Measurements from ENCODE around the gene CLBA1.

Gene CLBA1

GRCh38 chr14:104968541-104969401 lies 16.8 kb upstream of the CLBA1 start:
- DNase-seq = peak; percentile 29

GRCh38 chr14:104969741-104970230 lies 15.8 kb upstream of the CLBA1 start:
- DNase-seq = no peak

- peak; percentile 20 for DNase-seq
Observed at GRCh38 chr14:104970231-104971068, 15.1 kb upstream of the CLBA1 start.

- DNase-seq = no peak
Observed at GRCh38 chr14:104971447-104972240, 13.9 kb upstream of the CLBA1 start.

GRCh38 chr14:104972301-104973134 lies 13.1 kb upstream of the CLBA1 start:
- DNase-seq = peak; percentile 56

DNA sequence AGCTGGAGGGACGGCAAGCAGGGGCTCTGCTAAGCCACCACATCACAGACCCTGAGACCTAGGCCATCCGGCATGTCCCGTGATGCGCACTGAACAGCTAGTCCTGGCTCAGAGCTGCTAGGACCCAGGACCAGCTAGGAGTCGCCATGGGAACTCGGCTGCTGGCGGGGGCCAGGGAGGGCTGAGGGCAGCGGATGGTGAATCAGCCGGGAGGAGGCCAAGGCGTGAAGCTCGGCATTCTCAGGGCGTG lies 12.5 kb upstream of the CLBA1 start:
- DNase-seq = peak; percentile 92

DNA sequence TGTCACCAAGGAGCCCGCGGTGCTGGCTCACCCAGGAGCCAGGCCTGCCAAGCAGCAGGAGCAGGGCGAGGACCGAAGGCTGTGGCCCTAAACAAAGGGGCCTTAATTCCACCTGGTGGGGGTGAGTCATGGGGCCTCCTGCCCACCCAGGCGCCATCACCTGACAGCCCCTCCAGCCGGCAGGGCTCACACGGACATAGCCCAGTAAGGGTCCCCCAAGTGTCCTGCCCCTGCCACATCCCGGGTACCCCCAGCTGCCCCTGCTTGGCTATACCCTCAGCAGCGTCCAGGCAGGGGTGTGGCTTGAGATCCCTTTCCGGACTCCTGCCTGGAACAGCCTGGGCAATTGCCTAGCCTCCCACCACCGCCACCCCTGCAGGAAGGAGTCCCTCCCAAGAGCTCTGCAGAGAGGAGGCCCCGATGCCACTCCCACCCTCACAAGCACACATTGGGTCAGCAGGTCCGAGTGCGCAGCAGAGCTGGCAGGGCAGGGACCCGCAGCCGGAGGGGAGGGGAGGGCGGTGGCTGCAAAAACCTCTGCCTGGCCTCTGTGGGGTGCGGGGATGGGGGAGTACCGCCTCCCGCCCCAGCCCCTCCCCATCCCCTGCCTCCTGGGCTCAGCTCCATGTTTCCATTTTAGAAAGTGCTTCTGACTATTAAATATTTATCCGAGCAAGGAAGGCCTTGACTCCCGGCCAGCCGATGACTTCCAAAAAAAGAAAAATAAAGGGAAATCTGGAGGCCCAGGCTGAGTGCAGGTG lies 12.0 kb upstream of the CLBA1 start:
- DNase-seq = peak; percentile 81

GRCh38 chr14:104974146-104974541 lies 11.4 kb upstream of the CLBA1 start:
- DNase-seq = no peak

DNA sequence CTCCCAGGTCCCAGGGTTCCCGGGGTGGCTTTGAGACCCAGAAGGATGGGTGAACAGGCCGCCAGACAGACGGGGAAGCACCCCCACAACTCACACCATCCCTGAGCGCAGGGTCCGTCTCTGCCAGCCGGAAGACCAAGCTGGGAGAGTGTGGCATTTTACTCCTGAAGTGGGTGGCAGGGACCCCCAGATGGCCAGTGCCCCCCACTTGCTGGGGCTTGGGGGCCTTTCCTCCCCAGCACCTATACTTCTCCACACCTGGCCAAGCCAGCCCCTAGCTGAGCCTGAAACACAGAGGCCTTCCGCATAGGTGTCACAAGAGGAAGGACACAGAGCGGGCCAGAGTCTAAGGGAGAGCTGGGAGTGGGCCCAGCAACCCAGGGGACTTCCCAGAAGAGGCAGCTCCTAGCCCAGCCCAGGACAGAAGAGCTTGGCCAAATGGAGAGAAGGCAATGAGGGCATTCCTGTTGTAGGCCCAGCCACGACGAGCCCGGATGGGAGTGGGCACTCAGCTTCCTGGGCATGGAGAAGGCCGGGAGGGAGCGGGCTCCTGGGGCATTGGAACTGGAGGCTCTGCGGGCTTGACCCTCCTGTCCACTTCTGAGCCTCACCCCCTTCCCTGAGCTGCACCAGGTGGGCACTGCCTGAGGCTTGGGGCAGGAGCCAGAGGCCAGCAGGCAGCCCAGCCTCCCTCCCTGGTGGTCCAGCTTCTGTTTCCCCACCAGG lies 10.8 kb upstream of the CLBA1 start:
- DNase-seq = no peak

GRCh38 chr14:104975481-104976197 lies 9.9 kb upstream of the CLBA1 start:
- no peak for DNase-seq

- DNase-seq = peak; percentile 76
Observed at GRCh38 chr14:104976198-104977007, 9.2 kb upstream of the CLBA1 start.

DNA sequence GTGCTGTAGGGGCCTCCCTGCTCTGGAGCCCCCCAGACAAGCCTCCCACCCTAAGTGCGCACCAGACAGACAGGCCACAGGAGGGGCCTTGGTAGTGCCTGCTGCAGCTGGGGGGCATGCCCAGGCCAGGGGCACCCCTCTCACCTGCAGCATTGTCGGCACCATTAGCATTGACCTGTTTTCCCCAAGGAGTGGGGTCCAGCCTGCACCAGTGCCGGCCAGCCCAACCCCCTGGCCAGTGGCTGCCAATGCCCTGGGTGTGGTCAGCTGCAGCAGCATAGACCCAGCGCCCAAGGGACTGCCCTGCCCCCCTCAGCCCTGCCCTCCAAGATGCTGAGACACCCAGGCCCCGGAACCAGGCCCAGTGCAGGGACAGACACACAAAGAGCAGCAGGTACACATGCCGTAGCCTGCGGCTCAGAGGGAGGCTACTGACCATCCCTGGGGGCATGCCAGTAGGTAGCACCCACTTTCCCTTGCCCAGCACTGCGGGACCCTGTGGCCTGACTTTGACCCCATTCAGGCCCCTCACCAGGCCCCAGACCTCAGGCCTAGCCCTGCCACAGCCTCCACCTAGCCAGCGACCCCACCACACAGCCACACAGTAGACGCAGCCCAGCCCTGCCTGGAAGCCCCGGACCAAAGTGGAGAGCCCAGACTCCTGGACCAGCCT lies 8.4 kb upstream of the CLBA1 start:
- DNase-seq = no peak

DNA sequence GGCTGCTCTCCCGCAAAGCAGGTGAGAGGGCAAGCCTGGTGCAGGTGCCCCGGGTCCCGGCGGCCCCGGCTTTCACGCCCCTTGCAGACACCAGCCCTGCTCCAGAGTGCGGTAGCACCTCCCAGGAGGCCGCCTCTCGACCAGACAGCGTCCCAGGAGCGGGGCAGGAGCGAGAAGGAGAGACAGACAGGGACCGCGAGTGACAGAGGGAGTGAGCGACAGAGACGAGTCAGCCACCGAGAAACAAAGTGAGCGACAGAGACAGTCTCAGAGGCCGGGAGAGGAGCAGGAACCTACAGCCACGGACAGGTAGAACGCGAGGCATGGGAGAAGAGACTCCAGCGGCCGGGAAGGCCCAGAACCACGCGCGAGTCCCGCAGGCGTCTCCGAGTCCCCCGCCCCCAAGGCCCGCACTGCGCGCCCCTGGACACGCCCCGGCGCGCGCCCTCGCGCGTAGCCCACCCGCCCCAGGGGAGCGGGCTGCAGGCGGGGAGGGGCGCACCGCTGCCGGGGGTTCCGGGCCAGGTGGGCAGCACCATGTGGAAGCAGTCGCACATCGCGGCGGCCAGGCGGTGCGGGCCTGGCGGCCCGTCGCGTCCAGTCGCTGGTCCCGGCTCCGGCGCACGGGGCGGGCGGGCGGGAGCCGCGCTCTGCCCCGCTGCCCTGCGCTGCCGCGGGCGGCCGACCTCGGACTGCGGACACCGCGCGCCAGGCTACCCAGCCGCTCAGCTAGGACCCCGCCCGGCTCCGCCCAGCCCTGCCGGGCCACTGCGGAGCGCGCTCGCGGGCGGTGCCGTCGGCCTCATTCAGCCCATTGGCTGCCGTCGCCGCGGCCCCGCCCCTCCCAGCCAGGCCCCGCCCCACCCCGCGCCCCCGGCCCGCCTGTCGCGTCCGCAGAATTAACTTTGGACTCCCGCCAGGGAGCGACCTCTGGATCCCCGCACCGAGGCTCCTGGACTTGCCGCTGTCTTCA lies 7.6 kb upstream of the CLBA1 start, which contains the start of gene AHNAK2:
Gene AHNAK2, minus strand, starts transcription at position 694 of the 973 bp plus-strand sequence. Its CDS starts 137 bp downstream, at position 557.
- DNase-seq = peak; percentile 14

DNA sequence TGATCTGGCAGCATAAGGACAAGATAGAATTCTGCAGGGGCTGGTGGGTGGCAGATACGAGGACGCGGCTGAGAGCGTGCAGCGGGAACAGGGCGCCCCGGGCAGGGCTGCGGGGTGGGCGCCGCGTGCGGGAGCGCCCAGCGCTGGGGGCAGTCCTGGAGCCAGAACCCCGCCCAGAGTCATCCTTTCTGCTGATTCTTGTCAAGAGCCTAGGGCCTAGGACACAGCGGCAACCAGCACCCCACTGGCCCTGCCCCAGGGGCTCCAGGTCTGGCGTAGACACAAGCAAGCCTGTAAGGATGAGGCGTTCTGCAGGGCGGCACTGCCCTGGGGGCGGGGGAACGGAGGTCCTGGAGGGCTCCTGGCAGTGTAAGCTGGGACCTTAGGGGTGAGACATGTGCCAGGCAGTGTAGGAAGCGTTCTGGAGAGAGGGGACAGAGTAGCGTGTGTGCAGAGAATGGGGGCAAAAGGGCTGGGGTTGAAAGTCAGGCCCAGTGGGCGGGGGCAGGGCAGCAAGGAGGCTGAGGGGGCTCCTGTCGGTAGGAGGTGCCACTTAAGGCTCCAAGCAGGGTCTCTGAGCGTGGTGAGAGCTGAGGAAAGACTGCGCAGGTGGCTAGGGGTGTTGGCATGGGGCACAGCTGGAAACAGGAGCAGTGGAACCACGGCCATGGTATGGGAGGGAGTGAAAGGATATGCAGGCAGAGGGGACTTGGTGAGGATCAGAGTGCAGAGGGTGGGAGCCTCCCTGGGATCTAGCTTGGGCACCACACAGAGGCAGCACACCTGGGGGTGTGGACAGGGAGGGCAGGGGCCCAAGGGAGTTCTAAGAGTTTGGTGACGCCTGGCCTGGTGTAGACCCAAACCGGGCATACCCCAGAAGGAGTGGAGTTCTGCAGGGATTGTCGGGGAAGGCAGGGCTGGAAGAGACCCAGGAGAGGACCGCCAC lies 6.6 kb upstream of the CLBA1 start:
- DNase-seq = no peak

GRCh38 chr14:104979758-104980610 lies 5.6 kb upstream of the CLBA1 start:
- peak; percentile 64 for DNase-seq
